HG02763 (cell line): ENCODE measurements around the gene PLAU.
A peak's percentile ranks its signal among the peaks of the same experiment; 100 is the strongest.
"Not testable (repeated sequence)": the region's sequence is repeated elsewhere in the genome, so short reads cannot be mapped to it uniquely, and the experiment has no call there.

Source experiments
- ATAC-seq: cut with Tn5 transposase; IDR thresholded peaks from one replicate; pipeline ENCODE4 v1.9.1; 2021; ENCODE audit warnings: mild to moderate bottlenecking, moderate library complexity; ENCODE audit not compliant: unreplicated experiment

Gene PLAU

GRCh38 chr10:73919481-73919880, 8.5 kb downstream of the PLAU start:
- not testable (repeated sequence) for ATAC-seq

GRCh38 chr10:73920089-73920488, 9.2 kb downstream of the PLAU start:
- ATAC-seq = no peak

GRCh38 chr10:73922007-73922863, 11.3 kb downstream of the PLAU start:
- no peak for ATAC-seq

- ATAC-seq = no peak
Measured at GRCh38 chr10:73922864-73923133, 11.9 kb downstream of the PLAU start.

GRCh38 chr10:73923935-73924598, 13.1 kb downstream of the PLAU start:
- no peak for ATAC-seq

GRCh38 chr10:73924935-73925334, 14.0 kb downstream of the PLAU start:
- ATAC-seq = no peak

GRCh38 chr10:73925539-73925938, 14.6 kb downstream of the PLAU start:
- ATAC-seq = no peak

GRCh38 chr10:73926152-73926764, 15.3 kb downstream of the PLAU start:
- no peak for ATAC-seq

GRCh38 chr10:73930630-73931327, 19.8 kb downstream of the PLAU start:
- ATAC-seq = not testable (repeated sequence)

- ATAC-seq = peak; percentile 62
Measured at GRCh38 chr10:73931767-73932619, 21.1 kb downstream of the PLAU start.

- ATAC-seq = no peak
Measured at GRCh38 chr10:73932620-73933112, 21.7 kb downstream of the PLAU start.

- no peak for ATAC-seq
Measured at GRCh38 chr10:73934074-73934473, 23.1 kb downstream of the PLAU start.

- no peak for ATAC-seq
Measured at GRCh38 chr10:73935895-73936294, 25.0 kb downstream of the PLAU start.

GRCh38 chr10:73937333-73938043, 26.6 kb downstream of the PLAU start:
- no peak for ATAC-seq

- no peak for ATAC-seq
Measured at GRCh38 chr10:73940634-73941221, 29.8 kb downstream of the PLAU start.

- no peak for ATAC-seq
Measured at GRCh38 chr10:73941300-73941699, 30.4 kb downstream of the PLAU start.

GRCh38 chr10:73944356-73945100, 33.6 kb downstream of the PLAU start:
- no peak for ATAC-seq

- no peak for ATAC-seq
Measured at GRCh38 chr10:73946253-73947145, 35.6 kb downstream of the PLAU start.
